Measurements from ENCODE around the gene MTERF4.

The MTERF4 gene

GRCh38 chr2:241068136-241068941 is 33.7 kb downstream of the MTERF4 start:
- DNase-seq: no peak

DNA sequence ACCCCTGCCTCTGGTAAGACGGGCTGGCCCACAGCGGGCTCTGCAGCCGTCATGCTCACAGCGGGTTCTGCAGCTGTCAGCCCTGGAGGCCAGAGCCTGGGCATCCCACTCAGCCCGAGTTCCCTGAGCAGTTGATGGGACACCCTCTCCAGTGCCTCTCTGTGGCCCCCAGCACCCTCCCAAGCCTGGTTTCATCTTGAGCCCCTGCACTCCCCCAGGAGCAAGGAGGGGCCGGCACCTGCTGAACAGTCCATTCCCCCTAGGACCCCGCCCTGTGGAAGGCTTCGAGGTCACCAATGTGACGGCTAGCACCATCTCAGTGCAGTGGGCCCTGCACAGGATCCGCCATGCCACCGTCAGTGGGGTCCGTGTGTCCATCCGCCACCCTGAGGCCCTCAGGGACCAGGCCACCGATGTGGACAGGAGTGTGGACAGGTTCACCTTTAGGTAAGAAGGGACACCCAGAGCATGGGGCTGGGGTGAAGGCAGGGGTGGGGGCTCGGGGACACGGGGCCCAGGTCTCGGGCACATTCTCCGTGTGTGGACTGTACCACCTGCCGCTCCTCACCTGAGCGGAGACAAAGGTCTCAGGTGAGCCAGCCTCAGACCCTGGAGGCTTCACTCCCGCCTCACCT is 34.5 kb downstream of the MTERF4 start:
- DNase-seq: no peak

DNA sequence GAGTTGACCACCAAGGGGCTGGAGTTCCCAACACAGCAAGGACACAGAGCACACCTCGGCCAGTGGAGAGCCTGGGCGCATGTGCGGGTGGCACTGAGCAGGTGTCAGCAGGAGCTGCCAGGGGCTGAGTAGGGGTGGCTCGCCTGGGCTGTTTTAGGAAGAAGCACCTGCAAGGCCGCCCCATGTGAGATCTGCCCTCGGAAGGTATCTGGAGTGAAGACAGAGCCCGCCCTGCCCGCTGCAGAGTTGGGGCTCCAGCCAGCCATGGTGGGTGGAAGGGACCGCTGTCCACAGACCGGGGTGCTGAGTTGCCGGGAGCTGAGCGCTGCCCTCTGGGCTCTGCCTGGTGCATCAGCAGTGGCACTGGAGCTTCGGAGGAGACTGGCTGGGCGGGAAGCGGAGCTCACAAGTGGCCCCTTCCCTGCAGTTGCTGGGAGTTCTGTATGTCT is 35.2 kb downstream of the MTERF4 start:
- no peak for DNase-seq

GRCh38 chr2:241066171-241066892 is 35.8 kb downstream of the MTERF4 start:
- no peak for DNase-seq

DNA sequence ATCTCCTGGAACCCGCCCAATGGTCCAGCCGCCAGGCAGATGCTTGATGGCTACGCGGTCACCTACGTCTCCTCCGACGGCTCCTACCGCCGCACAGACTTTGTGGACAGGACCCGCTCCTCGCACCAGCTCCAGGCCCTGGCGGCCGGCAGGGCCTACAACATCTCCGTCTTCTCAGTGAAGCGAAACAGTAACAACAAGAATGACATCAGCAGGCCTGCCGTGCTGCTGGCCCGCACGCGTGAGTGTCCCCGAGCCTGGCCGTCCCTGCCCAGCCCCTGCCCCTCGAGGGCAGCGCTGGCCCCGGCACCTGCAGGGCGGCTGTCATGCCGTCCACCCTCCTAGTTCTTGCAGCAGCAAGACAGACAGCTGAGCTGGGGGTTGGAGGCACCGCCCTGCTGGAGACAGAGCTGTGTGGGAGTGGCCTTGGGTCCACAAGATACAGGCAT is 36.7 kb downstream of the MTERF4 start:
- DNase-seq: no peak

GRCh38 chr2:241064802-241065354 is 37.2 kb downstream of the MTERF4 start:
- DNase-seq: no peak

DNA sequence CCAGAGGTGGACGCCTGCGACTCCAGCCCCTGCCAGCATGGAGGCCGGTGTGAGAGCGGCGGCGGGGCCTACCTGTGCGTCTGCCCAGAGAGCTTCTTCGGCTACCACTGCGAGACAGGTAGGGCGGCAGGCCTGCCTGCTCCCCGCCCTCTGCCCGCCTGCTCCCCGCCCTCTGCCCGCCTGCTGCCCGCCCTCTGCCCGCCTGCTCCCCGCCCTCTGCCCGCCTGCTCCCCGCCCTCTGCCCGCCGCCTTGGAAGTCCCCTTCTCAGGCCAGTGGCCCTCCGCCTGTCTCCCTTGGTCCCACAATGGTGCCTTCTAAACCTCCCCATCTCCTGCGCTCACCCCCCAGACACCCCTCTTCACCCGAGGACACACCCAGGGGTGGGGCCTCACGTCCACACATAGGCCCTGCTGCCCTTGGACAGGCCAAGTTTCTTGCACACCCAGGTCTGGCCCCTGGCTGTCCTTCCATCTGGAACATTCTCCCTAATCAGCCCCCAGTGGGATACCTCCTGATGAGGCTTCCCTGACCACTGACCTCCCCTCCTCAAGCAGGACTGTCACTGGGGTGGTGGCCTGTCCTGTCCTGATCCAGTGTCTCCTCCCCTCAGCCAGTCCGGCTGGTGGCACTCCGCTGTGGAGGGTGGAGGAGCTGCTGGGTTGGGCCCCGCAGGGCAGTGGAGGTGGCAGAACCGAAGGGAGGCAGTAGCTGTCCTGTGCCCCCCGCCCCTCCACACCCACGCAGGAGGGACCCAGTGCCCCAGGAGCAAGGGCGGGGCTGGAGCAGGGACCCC is 37.9 kb downstream of the MTERF4 start:
- peak; percentile 22 for DNase-seq

DNA sequence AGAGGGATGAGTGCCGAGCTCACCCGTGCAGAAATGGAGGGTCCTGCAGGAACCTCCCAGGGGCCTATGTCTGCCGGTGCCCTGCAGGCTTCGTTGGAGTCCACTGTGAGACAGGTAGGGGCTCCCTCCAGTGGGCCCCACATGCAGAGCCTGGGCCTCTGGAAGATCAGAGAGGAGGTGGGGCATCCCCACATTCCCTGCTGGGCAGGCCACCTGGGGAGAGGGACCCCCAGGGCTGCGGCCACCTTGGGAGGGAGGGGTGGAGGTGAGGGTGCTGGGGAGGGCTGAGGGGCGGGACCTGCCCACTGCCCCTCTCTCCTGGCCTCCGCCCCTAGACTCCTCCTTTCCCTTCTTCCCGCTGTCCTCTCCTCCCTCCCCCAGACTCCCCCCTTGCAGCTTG is 38.5 kb downstream of the MTERF4 start:
- no peak for DNase-seq

DNA sequence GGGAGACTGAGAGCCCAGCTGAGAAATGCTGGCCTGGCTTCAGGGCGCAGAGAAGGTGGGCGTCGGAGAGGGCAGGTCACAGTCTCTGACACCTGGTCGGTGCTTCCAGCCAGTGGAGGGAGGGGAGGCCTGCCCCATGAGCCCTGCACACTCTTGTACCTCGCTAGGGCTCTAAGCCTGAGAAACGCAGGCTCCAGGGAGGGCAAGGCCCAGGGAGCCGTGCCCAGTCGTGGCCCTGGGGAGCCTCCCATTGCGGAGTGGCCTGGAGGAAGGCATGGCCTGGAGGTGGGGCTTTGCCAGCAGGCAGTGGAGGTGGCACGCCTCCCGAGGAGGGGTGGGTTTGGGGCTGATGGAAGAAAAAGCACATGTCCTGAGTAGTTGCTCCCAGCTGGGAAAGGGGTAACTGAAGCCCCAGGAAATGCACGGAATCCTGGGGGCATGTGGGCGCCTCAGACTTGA is 39.0 kb downstream of the MTERF4 start:
- DNase-seq: no peak

- no peak for DNase-seq
Observed at GRCh38 chr2:241062389-241063092, 39.5 kb downstream of the MTERF4 start.

GRCh38 chr2:241061275-241061674 is 40.8 kb downstream of the MTERF4 start:
- DNase-seq: no peak

- no peak for DNase-seq
Observed at GRCh38 chr2:241053576-241054251, 48.4 kb downstream of the MTERF4 start.

DNA sequence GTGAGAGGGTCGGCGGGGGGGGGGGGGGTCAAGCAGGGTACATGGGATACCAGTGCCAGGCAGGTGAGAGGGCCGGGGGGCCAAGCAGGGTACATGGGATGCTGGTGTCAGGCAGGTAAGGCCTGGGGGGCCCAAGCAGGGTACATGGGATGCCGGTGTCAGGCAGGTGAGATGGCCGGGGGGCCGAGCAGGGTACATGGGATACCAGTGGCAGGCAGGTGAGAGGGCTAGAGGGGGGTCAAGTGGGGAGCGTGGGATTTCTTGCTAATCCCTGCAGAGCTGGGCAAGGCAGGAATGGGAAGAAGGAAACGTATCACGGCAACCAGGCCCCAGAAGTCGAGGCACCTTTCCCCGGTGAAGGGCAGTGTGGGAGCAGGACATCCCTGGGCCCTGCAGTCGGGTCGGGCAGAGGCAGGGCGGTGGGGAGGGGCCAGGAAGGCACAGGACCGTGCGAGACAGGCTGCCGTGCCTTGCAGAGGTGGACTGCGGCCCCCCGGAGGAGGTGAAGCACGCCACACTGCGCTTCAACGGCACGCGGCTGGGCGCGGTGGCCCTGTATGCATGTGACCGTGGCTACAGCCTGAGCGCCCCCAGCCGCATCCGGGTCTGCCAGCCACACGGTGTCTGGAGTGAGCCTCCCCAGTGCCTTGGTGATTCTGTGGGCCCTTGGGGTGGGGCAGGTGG is 49.3 kb downstream of the MTERF4 start:
- no peak for DNase-seq

GRCh38 chr2:241051578-241052487 is 50.3 kb downstream of the MTERF4 start:
- DNase-seq: no peak

GRCh38 chr2:241050624-241051577 is 51.2 kb downstream of the MTERF4 start:
- DNase-seq: no peak

DNA sequence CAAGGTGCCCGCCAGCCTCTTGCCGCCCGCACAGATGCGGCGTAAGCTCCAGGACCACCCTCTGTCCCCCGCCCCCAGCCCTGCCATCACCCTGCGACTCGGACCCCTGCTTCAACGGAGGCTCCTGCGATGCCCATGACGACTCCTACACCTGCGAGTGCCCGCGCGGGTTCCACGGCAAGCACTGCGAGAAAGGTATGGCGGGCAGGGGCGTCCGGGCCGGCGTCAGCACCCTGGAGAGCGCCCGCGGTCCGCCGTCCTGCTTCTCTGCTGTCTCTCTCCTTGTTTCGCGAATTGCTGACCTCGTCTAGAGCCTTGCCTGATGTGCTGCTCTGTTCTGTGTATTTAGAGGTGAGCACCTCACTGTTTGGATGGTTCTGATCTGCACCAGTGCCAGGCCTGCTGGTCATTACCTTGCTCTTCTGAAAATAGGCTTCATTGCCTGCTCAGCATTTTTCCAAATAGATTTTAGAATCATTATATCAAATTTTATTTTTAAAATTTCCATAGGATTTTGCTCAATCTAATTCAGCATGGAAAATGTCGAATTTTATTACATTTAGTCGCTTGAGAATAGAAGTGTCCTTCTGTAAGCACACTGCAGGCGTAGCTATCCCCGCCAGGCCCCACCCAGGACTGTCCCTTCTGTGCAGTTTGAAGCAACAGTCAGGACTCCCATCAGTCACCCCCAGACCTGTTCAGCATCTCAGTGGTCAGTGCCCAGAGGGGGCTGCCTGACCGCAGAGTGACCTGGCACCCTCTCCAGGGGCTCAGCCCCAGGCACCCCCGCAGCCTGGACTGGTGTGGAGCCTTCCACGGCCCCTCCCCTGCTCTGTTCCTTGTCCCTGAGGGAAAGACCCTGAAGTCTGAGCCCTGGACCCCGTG is 52.1 kb downstream of the MTERF4 start:
- no peak for DNase-seq

DNA sequence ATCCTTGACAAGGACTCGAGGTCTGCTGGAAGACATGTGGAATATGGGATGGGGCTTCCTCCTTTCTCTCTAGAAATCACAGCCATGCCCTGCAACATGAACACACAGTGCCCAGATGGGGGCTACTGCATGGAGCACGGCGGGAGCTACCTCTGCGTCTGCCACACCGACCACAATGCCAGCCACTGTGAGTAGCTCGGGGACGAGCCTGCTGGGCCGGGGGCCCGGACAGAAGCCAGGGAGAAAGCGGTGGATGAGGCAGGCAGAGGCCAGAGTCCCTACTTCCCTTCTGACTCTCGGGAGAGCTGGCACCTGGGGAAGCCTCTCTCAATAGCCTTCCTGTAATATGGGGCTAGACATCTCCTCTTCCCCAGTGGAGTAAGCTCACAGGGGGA is 53.1 kb downstream of the MTERF4 start:
- no peak for DNase-seq

All from stimulated activated CD4-positive, alpha-beta T cell treated with anti-CD3 and anti-CD28 coated beads, Interleukin-4, amount 100 ng/mL, for 24 hours (primary cell).